Measurements from ENCODE around the gene CD63.
"Not testable (repeated sequence)": the region's sequence is repeated elsewhere in the genome, so short reads cannot be mapped to it uniquely, and the experiment has no call there.

The CD63 gene

DNA sequence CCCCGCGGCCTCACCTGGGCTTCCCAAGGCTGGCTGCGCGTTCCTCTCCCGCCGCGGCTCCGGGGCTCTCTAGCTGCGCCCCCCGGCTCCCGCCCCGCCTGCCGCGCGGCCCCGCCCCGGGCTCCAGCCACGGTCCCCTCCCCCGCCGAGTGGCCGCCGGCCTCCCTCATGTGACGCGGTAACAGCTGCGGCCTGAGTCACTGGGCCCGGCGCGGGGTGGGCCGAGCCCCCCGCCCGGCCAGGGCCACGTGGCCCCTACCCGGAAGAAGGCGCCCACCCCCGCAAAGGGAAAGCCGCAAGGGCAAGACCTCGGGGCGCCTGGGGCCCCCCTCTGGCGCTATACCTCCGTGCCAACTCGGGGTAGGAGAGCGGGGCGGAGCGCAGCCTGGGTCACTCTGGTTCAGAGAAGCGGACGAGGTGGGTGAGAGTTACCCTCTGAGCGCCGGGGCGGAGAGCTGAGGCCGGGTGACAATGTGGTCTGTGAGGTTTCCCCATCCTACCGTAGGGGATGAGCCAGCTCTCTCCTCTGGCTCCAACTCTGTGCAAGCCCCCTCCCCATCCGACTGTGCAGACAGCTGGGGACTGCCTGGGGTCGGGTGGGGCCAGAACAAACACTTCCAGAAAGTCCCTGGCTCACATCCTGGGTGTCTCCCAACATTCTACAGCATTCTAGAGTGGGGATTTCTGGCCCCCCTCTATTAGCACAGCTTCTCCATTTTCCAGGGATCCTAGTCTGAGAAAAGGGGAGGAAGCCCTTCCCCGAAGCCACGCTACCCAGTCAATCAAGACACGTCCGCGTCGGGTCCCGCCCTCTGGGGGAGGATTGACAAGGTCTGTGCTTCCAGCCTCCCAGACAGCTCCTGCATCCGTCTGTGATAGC lies at the start of gene CD63:
Gene CD63, minus strand, starts transcription at position 71 of the 880 bp plus-strand sequence. CDS start 668 bp downstream, outside the sequence.
- DNase-seq: peak; percentile 68

- no peak for DNase-seq
Measured at GRCh38 chr12:55777856-55778255, 49.0 kb upstream of the CD63 start.

GRCh38 chr12:55771736-55772135 lies 42.9 kb upstream of the CD63 start:
- no peak for DNase-seq

- DNase-seq: no peak
Measured at GRCh38 chr12:55767156-55767555, 38.3 kb upstream of the CD63 start.

- DNase-seq: no peak
Measured at GRCh38 chr12:55765736-55766290, 37.0 kb upstream of the CD63 start.

DNA sequence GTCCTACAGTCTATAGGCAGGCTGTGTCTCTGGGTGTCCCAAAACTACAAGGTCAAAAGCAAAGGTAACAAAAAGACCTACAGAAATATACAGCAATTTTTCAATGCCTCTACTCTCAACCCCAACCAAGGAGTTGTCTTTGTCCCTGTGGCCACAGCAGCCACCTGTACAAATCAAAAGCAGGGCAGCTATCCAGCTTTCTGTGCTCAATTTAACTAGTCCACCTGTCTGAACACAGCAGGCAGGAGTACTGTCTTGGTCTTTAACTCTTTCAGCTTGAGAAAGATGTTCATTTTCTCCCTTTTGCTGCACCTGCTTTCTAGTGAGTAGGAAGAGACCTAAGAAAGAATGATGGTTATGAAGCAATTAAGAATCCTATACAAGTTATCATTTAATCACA lies 33.8 kb upstream of the CD63 start:
- no peak for DNase-seq

GRCh38 chr12:55760663-55761062 lies 31.9 kb upstream of the CD63 start:
- DNase-seq: no peak

- DNase-seq: not testable (repeated sequence)
Measured at GRCh38 chr12:55758575-55758974, 29.8 kb upstream of the CD63 start.

GRCh38 chr12:55757701-55758100 lies 28.9 kb upstream of the CD63 start:
- no peak for DNase-seq

DNA sequence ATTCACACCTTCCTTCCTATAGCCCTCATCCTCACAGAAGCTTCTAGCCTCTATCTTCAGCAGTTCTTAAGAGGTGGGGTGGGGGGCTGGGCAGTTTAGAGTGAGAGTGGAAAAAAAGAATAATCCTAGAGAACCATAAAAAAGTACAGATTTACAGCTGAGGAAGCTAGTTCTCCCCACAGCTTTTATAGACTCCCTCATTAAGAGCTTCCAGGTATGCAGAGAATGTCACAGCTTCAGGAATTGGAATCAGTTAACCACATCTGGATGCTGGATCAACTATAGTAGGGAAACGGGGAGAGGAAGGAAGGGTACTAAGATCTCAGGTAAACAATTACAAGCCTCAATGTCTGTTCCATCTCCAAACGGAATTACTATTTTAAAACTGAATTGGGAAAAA lies 26.4 kb upstream of the CD63 start:
- no peak for DNase-seq

DNA sequence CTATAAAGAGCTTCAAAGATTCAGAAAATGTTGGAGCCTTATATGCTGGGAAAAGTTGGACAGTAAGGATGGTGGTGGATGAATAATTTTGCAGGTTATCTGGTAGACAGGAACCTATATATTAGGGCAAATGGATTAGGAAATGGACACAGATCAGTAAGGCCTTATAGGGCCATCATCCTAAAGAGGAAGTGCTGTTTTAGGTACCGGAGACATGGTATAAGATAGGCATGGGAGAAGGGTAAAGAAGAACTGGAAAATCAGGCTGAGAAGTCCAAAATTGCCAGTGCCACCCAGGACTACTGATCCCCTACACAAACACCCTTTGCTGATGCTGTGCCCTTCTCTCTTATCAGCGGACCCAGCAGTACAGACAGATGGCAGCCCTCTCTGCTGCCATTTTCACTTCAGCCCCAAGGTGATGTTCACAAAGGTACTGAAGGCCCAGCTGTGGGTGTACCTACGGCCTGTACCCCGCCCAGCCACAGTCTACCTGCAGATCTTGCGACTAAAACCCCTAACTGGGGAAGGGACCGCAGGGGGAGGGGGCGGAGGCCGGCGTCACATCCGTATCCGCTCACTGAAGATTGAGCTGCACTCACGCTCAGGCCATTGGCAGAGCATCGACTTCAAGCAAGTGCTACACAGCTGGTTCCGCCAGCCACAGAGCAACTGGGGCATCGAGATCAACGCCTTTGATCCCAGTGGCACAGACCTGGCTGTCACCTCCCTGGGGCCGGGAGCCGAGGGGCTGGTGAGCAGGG lies 19.6 kb upstream of the CD63 start:
- no peak for DNase-seq

DNA sequence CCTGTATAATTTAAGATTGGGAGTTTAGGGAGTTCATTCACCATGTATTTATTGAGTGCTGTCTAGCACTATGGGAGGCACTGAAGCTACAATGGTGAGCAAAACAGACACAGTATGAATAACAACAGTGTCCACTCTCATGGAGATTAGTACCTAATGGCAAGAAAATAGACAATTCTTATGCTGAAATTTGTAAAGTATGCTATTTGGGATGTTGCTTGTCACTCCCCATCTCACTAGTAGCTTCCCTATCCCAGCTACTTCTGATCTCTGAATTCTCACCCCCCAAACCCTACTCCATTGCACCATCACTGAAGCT lies 18.1 kb upstream of the CD63 start:
- DNase-seq: no peak

- DNase-seq: no peak
Measured at GRCh38 chr12:55746174-55746912, 17.5 kb upstream of the CD63 start.

- no peak for DNase-seq
Measured at GRCh38 chr12:55745361-55746173, 16.8 kb upstream of the CD63 start.

- no peak for DNase-seq
Measured at GRCh38 chr12:55744340-55745030, 15.7 kb upstream of the CD63 start.

DNA sequence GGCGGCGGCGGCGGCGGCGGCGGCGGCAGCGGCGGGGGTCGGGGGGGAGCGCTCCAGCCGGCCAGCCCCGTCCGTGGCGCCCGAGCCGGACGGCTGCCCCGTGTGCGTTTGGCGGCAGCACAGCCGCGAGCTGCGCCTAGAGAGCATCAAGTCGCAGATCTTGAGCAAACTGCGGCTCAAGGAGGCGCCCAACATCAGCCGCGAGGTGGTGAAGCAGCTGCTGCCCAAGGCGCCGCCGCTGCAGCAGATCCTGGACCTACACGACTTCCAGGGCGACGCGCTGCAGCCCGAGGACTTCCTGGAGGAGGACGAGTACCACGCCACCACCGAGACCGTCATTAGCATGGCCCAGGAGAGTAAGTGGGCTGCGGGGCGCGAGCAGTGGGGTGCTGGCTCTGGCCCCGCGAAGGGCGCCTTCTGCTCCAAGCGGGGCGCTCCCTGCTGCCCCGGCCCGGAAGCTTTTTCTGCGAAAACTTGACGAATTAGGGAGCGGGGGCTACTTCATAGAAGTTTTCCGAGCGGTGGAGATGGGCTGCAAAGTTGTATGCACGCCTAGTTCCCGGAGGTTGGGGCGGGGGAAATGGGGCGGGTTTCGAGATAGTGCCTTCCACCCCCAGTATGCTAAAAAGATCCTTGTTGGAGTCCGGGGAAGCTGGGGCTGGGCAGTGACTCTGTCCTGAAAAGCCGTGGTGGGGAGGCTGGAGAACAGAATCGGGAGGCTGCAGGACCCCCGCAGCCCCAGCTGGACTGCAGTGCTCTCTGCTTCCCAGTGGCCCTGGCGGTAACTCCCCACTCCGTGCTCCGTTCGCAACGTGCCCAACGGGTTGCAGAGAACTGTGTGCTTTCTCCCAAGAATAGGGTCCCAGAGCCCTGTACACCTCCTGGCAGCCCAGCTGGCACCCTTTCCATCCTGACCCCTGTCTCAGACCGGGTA lies 14.9 kb upstream of the CD63 start:
- DNase-seq: no peak

DNA sequence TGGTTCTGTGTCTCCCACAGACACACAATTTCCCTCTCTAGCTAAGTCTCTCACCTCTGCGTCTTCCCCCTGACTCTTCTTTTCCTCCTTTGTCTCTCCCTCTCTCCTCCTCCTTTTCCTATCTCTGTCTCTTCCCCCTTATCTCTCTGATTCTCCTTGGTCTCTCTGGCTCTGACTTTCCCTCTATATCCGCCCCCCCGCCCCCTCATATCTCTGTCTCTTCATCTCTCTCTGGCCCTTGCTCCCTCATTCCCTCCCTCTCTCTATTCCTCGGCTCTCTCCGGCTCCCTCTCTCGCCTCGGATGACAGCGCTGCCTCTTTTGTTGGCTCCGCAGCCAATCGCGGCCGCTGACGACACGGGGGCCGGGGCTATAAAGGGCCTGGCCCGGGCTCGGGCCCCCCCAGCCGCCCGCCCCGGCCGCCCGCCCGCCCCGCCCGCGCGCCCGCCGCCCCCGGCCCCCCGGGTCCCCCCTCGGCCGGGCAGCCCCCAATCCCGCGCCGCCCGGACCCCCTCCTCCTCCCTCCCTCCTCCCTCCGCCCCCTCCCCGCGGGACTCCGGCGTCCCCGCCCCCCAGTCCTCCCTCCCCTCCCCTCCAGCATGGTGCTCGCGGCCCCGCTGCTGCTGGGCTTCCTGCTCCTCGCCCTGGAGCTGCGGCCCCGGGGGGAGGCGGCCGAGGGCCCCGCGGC lies 14.1 kb upstream of the CD63 start, which contains the start of gene GDF11:
Gene GDF11, plus strand, starts transcription at position 404 of the 687 bp plus-strand sequence. Its CDS starts 195 bp downstream, at position 599.
- DNase-seq: no peak

DNA sequence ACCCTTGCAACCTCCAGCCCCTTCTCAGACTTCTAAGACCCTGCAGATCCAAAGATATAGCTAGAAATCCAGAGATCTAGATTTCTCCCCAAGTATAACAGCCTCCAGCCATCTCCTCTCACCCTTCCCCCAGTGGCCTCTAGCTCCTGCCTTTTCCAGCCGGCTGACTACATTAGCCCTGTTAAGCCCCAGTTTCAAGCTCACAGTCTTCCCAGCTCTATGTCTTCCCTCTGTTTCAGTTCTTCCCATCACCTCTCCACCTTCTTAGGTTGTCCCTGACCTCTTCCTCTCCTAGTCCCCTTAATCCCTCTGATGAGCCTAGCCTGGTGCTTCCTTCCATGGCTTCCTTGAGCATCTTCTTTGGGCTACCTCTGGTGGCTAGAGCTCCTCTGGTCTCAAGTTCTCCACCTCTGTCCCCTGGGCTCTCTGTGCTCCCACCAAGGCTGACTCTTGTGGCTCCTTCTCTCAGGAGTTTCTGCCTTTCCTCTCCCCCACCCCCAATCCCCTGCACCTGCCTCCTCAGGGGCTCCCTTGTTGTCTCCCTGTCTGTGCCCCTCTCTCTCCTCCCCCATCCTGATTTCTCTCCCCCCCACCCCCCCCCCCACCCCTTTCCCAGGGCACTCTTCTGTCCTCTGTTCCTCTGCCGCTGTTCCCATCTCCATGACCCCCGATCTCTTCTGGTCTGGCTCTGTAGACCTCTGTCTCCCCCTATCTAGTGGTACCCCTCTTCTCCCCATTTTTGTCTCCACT lies 13.3 kb upstream of the CD63 start:
- no peak for DNase-seq

DNA sequence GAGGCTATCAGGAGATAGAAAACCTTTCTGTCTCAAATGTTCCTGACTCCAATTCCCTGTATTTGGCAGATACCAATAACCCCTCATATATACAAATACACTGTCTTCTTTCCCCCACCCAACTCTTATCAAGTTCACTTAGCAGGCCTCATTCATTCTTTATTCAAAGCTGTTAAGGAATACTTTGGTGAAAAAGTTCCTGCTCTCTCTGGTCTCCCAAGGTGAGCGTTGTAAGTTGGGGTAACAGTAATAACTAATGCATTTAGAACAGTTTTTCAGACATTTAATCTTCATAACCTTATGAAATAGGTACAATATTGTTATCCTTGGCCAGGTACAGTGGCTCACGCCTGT lies 10.2 kb upstream of the CD63 start:
- DNase-seq: no peak

All from DMS 273 treated with DMSO at 0.1 percent for 48 hours (cell line).